AG09319 (cell line): ENCODE measurements around the gene S100A5.

Experiments
- DNase-seq: peaks from one replicate; pipeline ENCODE4 v3.0.0-alpha.2; 2010; ENCODE audit warnings: low read depth; ENCODE audit errors: extremely low read depth
- CTCF ChIP-seq: IDR thresholded peaks from 2 replicates; pipeline ENCODE4 v1.5.1; 2011; ENCODE audit warnings: low read depth, mild to moderate bottlenecking, inconsistent platforms, low read length, moderate library complexity

S100A5 gene

DNA sequence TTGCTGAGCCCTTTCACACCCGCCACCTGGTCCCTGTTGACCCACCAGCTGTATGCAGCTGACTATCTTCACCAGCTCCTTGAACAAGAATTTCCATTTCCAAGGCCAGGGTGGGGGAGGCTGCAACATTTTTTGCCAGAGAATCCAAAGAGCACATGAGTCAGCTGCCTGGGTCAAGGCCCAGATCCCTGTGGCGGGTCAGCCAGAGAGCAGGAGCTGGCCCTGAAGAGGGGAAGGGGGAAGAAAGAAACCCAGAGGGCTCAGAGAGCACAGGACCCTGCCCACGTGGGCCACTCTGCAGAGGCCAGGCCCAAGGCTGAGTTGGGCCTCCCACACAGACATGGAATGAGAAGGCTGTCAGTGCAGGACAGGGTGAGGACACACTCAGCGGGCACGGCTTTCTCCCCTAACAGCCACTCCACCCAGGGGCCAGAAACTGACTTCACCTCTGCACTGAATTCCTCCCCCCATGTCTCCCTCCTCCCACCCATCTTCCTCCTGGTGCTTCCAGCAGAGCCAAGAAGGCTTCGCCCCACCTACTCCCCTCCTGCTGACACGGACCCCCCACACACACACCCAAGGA is 33.8 kb downstream of the S100A5 start:
- no peak for TF ChIP-seq CTCF
- peak; percentile 56 for DNase-seq

DNA sequence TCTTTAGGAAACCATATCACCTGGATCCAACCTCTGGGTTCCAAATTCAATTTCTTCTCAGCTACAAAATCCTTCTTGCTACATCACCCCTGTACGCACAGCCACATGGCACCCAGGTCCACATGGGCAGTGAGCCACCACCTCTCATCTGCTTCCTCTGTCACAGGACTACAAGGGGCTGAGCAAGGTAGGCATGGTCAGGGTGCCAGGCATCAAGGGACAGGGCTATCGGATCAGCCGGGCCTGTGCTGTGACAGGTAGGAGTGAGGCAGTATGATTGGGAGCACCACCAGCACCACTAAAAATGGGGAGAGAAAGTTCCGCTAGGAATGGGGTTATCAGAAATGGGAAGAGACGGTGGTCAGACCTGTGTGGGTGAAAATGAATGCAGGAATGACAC is 34.3 kb downstream of the S100A5 start:
- TF ChIP-seq CTCF: no peak
- DNase-seq: no peak

GRCh38 chr1:153505576-153505975 is 35.2 kb downstream of the S100A5 start:
- no peak for DNase-seq
- no peak for TF ChIP-seq CTCF

- TF ChIP-seq CTCF: no peak
- no peak for DNase-seq
These were observed 37.0 kb downstream of the S100A5 start for GRCh38 chr1:153503766-153504165.

DNA sequence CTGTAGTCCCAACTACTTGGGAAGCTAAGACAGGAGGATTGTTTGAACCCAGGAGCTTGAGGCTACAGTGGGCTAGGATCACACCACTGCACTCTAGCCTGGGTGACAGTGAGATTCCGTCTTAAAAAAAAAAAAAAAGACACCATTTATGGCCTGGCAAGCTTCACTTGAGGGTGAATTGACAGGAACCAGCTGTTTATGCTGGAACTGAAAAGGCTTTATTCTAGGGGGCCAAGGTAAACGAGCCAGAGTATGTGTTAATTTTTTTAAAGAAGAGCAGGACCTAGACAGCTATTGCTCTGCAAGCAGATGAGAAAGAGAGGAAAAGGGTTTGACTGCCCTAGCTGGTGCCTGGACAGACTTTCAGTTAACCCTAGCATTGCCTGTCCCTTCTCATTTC is 42.0 kb downstream of the S100A5 start:
- no peak for DNase-seq
- TF ChIP-seq CTCF: no peak

- DNase-seq: no peak
- TF ChIP-seq CTCF: no peak
These were observed 45.2 kb downstream of the S100A5 start for GRCh38 chr1:153495536-153495935.

DNA sequence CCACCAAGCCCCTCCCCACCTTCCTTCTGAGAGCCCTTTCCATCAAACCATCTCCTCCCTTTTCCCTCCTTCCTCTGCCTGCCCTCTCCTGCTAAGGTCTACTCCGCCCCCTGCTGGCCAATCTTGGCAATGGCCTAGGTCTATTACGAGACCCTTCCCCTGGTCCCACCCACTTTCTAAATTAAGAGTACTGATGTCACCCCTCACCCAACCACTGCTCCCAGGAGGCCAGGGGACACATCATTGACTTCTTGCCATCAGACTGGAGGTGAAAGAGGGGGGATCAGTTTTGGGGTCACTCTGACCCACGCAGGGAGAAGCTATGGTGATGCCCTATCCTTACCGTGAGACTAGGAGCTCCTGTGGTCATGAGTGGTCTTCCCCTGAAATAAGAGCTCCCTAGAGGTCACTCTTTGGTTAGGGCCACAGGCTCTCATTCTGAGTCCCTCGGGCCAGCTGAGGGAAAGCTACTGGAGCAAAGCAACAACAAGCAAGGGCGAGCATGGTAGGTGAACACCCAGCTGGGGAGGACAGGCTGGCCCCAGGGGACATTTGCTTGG is 45.7 kb downstream of the S100A5 start:
- TF ChIP-seq CTCF: peak; percentile 96
- peak; percentile 14 for DNase-seq
